Gastroesophageal sphincter (tissue), 4 donors: ENCODE data around the gene PFKFB4. TPM values are rescaled to one million over a fixed set of nuclear protein-coding genes. Genes with fewer than 3 reads are reported as not detected.
"Not testable (repeated sequence)": the region's sequence is repeated elsewhere in the genome, so short reads cannot be mapped to it uniquely, and the experiment has no call there.

Experiments used
- ATAC-seq: fragments of 150-250 bp; one replicate; pipeline ENCODE4 v1.9.1; 2016; ENCODE audit warnings: mild to moderate bottlenecking, moderate library complexity
- H3K27ac ChIP-seq, 4 donors: fragments of 200-600 bp; sonication (generic) in 3 of 4; 1 replicate in 3 of 4; 2 replicates in 1 of 4; pipeline ENCODE4 v1.5.1; 2016 to 2019
- H3K27me3 ChIP-seq: fragments of 200-600 bp; sonication (generic); one replicate; pipeline ENCODE4 v1.5.1; 2019
- H3K36me3 ChIP-seq, 2 donors: fragments of 200-600 bp; sonication (generic); one replicate each; pipeline ENCODE4 v1.5.1; 2019; ENCODE audit warnings: control low read depth in 1 of 2
- H3K4me1 ChIP-seq, 3 donors: fragments of 200-600 bp; sonication (generic); 1 replicate in 2 of 3; 2 replicates in 1 of 3; pipeline ENCODE4 v1.5.1; 2016 to 2019; ENCODE audit warnings: control low read depth in 2 of 3
- H3K4me3 ChIP-seq, 2 donors: fragments of 200-600 bp; sonication (generic); one replicate each; pipeline ENCODE4 v1.5.1; 2019; ENCODE audit warnings: mild to moderate bottlenecking in 1 of 2, moderate library complexity in 1 of 2
- H3K9me3 ChIP-seq, 3 donors: fragments of 200-600 bp; sonication (generic); one replicate each; pipeline ENCODE4 v1.5.1; 2017 to 2019; ENCODE audit warnings: control low read depth in 2 of 3
- CTCF ChIP-seq, 4 experiments: fragments of 200-600 bp in 2 of 4; fragments of 450-650 bp in 2 of 4; sonication (generic) in 1 of 4; IDR thresholded peaks; one replicate each; pipeline ENCODE4 v1.5.1; 2017 to 2019; ENCODE audit warnings: antibody characterized with exemption in 4 of 4, mild to moderate bottlenecking in 2 of 4, moderate library complexity in 2 of 4
- EP300 ChIP-seq: sonication (generic); formaldehyde crosslinking; IDR thresholded peaks from one replicate; pipeline ENCODE4 v1.6.1; 2017; ENCODE audit warnings: antibody characterized with exemption, mild to moderate bottlenecking
- POLR2A ChIP-seq, 2 donors: fragments of 450-650 bp; IDR thresholded peaks; one replicate each; pipeline ENCODE4 v1.6.1; 2017; ENCODE audit warnings: antibody characterized with exemption in 2 of 2, mild to moderate bottlenecking in 2 of 2, moderate library complexity in 1 of 2
- POLR2AphosphoS5 ChIP-seq: sonication (generic); formaldehyde crosslinking; IDR thresholded peaks from one replicate; pipeline ENCODE4 v1.6.1; 2017; ENCODE audit warnings: antibody characterized with exemption
- WGBS, 2 donors: methylation state at CpG; one replicate each; pipeline ENCODE4 v1.1.5; 2018; ENCODE audit warnings: low coverage in 1 of 2; 5-methylcytosine and 5-hydroxymethylcytosine counted together
- total RNA-seq, 4 donors: library from RNA; depleted of rRNA; stranded (reverse); fragments of >200 nt; gene quantifications; one replicate each; pipeline ENCODE4 v1.1.0, GENCODE V29; 2016

Gene PFKFB4
- total RNA-seq, 4 donors from 2014 or later, result 1.8 to 2.9 (median 2.4) TPM

GRCh38 chr3:48532977-48533337 lies 23.6 kb downstream of the PFKFB4 start:
- TF ChIP-seq EP300 (no peak), CTCF (IDR thresholded peaks at IDR 0.05) (no peak), POLR2A (IDR thresholded peaks at IDR 0.05) (no peak), POLR2AphosphoS5 (no peak)
- Histone ChIP-seq H3K36me3 (peaks cover 0 to 59% of the 10 kb centered on the region in 2 donors), H3K27me3 (no peaks in the 10 kb centered on the region), H3K27ac (no peak overlapping the region), H3K4me1 (no peaks in the 10 kb centered on the region), H3K4me3 (no peak overlapping the region), H3K9me3 (no peaks in the 10 kb centered on the region)
- no peak for ATAC-seq
- WGBS, 2 donors, result 80 to 100% methylated on average over 1 to 2 of the region's 2 CpGs

- 80 to 81% methylated on average over 6 of the region's 6 CpGs for WGBS, 2 donors
- ATAC-seq, result no peak
- H3K4me1 ChIP-seq, result no peaks in the 10 kb centered on the region
- peaks cover 0 to 56% of the 10 kb centered on the region in 2 donors for H3K36me3 ChIP-seq
- no peaks in the 10 kb centered on the region for H3K27me3 ChIP-seq
- H3K27ac ChIP-seq, result no peak overlapping the region
- TF ChIP-seq CTCF (IDR thresholded peaks at IDR 0.05) (no peak), POLR2AphosphoS5 (no peak), POLR2A (IDR thresholded peaks at IDR 0.05) (no peak), EP300 (no peak)
- no peaks in the 10 kb centered on the region for H3K9me3 ChIP-seq
- H3K4me3 ChIP-seq, result no peak overlapping the region
These were observed 24.2 kb downstream of the PFKFB4 start for GRCh38 chr3:48532271-48532976.

- H3K27me3 ChIP-seq, H3K9me3 ChIP-seq, ATAC-seq, H3K4me3 ChIP-seq, H3K4me1 ChIP-seq, H3K27ac ChIP-seq: not testable (repeated sequence)
- peaks cover 0 to 52% of the 10 kb centered on the region in 2 donors for H3K36me3 ChIP-seq
- WGBS, 2 donors, result 78 to 100% methylated on average over 4 of the region's 4 CpGs
These were observed 25.9 kb downstream of the PFKFB4 start for GRCh38 chr3:48530701-48531100.

GRCh38 chr3:48528754-48529153 lies 27.8 kb downstream of the PFKFB4 start:
- WGBS, 2 donors, result 85 to 87% methylated on average over 3 of the region's 3 CpGs
- Histone ChIP-seq H3K4me3 (no peak overlapping the region), H3K36me3 (peaks cover 0 to 42% of the 10 kb centered on the region in 2 donors), H3K4me1 (no peaks in the 10 kb centered on the region), H3K27ac (no peak overlapping the region), H3K9me3 (no peaks in the 10 kb centered on the region), H3K27me3 (no peaks in the 10 kb centered on the region)
- no peak for ATAC-seq
- no peak for TF ChIP-seq POLR2A (IDR thresholded peaks at IDR 0.05)
- TF ChIP-seq CTCF (IDR thresholded peaks at IDR 0.05), result no peak

- Histone ChIP-seq H3K4me1 (no peaks in the 10 kb centered on the region), H3K9me3 (no peaks in the 10 kb centered on the region), H3K4me3 (no peak overlapping the region), H3K36me3 (peaks cover 0 to 41% of the 10 kb centered on the region in 2 donors), H3K27me3 (no peaks in the 10 kb centered on the region), H3K27ac (no peak overlapping the region)
- 90 to 95% methylated on average over 8 to 9 of the region's 9 CpGs for WGBS, 2 donors
- no peak for TF ChIP-seq CTCF (IDR thresholded peaks at IDR 0.05)
- no peak for TF ChIP-seq EP300
- no peak for TF ChIP-seq POLR2A (IDR thresholded peaks at IDR 0.05)
- no peak for TF ChIP-seq POLR2AphosphoS5
- ATAC-seq, result no peak
These were observed 28.6 kb downstream of the PFKFB4 start for GRCh38 chr3:48528048-48528447.
